B cell (primary cell): ENCODE measurements around the gene TMEM25.

ENCODE experiments used
- EZH2 ChIP-seq: IDR thresholded peaks from 2 replicates; pipeline ENCODE4 v1.6.1; 2012; ENCODE audit warnings: borderline replicate concordance, low read depth, mild to moderate bottlenecking, moderate library complexity, low read length; ENCODE audit not compliant: insufficient read depth, poor library complexity, severe bottlenecking
- TF ChIP-seq, protein P1 (sequence below): fragments of 200-600 bp; IDR thresholded peaks from one replicate; pipeline ENCODE4 v1.8.0; 2022; ENCODE audit warnings: antibody characterized with exemption, mild to moderate bottlenecking

- TF ChIP-seq, protein P1, sequence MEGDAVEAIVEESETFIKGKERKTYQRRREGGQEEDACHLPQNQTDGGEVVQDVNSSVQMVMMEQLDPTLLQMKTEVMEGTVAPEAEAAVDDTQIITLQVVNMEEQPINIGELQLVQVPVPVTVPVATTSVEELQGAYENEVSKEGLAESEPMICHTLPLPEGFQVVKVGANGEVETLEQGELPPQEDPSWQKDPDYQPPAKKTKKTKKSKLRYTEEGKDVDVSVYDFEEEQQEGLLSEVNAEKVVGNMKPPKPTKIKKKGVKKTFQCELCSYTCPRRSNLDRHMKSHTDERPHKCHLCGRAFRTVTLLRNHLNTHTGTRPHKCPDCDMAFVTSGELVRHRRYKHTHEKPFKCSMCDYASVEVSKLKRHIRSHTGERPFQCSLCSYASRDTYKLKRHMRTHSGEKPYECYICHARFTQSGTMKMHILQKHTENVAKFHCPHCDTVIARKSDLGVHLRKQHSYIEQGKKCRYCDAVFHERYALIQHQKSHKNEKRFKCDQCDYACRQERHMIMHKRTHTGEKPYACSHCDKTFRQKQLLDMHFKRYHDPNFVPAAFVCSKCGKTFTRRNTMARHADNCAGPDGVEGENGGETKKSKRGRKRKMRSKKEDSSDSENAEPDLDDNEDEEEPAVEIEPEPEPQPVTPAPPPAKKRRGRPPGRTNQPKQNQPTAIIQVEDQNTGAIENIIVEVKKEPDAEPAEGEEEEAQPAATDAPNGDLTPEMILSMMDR, result no peak
- no peak for TF ChIP-seq EZH2
Observed at GRCh38 chr11:118519549-118519948, 11.4 kb upstream of the TMEM25 start.
